NCI-H187 treated with DMSO at 0.1 percent for 48 hours (cell line): ENCODE measurements around the gene NOSTRIN.
A peak's percentile ranks its signal among the peaks of the same experiment; 100 is the strongest.
"Not testable (repeated sequence)": the region's sequence is repeated elsewhere in the genome, so short reads cannot be mapped to it uniquely, and the experiment has no call there.

Experiments
- DNase-seq: peaks from one replicate; lab custom pipeline; 2025; lab: John Stamatoyannopoulos, UW

The NOSTRIN gene

DNA sequence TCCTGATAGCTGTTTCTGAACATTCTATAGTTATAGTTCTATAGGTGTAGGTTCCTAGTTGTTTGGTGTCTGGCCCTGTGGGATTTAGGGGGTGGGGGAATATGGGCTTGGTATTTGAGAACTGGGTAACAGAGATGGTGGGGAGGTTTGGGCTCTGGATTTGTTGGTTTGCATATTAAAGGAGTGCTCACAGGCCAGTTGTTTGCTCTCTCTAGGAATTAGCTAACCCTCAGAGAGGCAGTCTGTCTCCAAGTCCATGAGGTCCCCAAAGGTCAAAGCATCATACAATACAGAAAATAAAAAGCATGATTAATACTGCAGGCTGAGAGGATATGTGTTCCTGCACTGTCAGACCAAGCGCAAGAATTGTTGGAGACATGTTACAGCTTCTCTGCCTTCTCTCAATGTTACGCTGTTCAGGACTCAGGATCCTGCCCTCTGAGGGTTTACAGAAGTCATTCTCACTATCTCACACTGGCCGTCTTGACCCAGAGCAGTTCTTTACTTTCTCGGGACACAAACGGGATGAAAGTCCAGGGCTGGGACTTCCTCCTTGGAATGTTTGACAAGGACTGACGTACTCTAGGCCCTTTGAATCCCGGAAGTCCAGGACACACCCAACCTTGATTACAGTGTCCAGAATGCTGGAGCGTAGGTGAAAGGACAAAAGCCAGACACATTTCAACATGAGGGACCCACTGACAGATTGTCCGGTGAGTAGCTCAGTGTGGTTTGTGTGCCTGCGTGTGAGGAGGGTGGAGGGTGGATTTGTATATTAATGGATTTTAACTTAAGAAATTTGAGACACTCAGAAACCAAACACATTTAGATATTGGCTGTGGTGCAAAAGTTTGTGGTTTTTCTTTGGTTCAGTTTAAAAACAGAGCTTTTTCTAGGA is at the start of gene NOSTRIN:
Gene NOSTRIN (plus strand): TSS at position 677 of the 898 bp plus-strand sequence. CDS start 10 bp downstream, at position 687.
- no peak for DNase-seq

DNA sequence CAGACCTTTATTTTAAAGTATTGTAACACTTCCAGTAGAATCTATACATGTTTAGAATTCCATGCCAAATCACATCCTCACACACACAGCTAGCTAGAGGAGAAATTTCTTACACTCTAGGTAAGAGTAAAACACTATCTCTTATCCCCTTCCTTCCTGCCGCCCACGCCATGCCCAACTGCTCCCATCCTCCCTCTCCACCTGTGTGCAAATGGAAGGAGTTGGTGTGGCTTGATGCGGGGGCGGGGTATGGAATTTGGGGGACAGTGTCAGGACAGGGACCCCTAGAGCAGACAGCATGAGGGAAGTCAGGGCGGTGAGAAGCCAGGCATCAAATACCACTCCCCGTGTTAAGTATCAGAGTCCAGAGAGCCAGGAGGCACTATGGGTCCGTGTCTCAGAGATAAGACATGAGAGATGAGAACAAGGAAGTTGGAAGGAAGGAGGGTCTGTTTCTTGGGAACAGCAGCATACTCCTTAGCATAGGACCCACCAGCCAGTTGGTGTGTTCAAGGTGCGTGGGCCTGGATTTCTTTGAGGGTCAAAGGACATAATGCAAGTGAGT is 48.6 kb upstream of the NOSTRIN start:
- no peak for DNase-seq

- DNase-seq, result no peak
Observed at GRCh38 chr2:168757223-168757622, 45.2 kb upstream of the NOSTRIN start.

DNA sequence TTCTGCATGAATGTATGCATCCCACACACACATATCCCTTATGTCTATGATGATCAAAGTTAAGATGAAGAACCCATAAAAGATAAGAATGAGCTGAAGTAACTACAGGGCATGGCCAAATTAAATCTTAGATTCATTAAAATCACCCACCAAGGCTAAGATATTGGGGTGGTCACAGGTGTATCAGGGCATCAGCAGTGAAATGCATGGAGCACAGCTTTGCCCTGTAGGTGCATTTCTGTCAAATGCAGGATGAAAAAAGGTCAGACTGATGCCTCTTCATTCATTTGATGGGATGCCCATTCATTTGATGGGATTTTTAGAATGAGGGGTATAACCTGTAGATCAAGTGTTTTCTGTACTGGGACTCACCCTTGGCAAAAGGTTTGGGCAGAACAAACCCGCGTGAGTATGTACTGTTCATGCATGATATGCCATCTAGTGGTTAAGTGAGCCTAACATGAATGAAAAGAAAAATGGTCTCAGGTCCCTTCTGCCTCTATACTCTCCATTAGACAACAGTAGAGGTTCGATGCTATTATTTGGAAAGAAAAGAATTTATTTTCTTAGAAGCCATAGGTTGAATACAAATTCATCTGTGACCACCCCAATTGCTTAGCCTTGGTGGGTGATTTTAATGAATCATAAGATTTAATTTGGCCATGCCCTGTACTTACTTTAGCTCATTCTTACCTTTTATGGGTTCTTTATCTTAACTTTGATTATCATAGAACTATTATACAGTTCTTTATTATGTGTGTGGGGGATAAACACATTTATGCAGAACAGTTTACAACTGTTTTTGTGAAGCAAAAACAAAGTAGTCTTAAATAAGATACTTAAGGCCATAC is 43.2 kb upstream of the NOSTRIN start:
- DNase-seq, result peak; percentile 6

DNA sequence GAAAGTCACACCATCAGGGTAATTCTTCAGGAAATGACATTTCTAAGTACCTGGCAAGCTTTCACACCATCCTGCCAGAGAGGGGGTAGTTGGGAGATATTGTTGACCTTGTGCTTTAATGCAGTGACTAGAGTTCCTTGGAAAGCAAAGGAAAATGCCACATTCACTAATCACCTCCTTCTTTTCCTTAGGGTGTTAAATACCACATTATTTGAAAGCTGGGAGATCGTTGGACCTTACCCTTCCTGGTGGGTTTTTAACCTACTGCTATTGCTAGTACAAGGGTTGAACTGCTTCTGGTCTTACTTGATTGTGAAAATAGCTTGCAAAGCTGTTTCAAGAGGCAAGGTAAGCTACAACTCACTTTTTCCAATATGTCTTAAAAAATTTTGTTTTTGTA is 37.0 kb upstream of the NOSTRIN start:
- DNase-seq, result no peak

GRCh38 chr2:168766600-168766999 is 35.8 kb upstream of the NOSTRIN start:
- DNase-seq, result no peak

DNA sequence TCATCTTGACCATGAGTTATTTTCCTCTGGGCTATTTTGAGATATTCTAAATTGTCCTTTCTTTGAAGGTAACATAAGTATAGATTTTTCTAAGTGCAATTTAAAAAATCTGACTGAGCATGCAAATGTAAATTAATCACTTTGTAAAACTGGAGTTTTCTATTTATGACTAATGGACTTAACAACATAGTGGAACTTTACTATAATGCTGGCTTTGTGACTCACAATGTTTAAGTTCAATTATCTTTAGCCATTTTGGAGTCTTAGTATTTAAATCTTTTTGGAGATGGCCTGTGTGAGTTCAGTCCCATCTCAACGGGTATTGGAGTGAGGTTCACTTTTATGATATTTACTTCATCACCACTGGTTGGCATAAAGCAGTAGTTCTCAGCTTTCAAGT is 35.2 kb upstream of the NOSTRIN start:
- no peak for DNase-seq

- not testable (repeated sequence) for DNase-seq
Observed at GRCh38 chr2:168768357-168768756, 34.1 kb upstream of the NOSTRIN start.

DNA sequence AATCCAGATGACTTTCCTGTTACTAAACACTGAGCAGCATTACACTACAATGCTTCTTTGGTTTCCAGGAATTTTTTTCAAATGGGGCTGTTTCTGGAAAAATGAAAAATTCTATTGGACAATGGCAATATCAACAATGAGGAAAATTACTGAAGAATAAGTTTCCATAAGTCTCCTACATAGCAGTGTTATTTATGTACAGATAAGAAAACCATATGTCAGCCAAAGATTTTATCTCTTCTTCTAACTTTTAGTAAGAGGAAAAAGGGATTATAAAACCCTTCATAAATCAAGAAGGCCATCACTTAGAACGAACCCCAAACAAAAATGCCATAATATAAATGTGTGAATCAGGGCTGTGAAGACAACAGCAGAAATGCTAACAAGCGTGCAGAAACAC is 31.6 kb upstream of the NOSTRIN start:
- DNase-seq, result no peak

DNA sequence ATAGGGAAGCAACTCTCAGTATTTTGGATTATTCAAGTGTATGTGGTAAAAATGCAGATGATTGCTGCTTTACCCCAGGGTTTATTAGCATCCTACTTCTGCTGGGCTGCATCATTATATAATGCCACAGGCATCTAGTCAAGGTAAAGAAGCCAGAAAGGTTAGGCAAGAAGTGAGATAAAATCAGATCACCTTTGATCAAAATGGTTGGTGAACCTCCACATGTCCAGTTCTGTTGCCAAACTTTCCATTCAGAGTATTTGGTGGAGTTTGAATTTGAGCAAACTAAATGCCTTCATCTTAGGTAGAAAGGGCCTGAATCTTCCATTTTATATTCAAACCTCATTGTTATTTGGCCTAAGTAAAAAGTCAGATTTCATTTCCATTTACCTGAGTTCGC is 29.7 kb upstream of the NOSTRIN start:
- no peak for DNase-seq

DNA sequence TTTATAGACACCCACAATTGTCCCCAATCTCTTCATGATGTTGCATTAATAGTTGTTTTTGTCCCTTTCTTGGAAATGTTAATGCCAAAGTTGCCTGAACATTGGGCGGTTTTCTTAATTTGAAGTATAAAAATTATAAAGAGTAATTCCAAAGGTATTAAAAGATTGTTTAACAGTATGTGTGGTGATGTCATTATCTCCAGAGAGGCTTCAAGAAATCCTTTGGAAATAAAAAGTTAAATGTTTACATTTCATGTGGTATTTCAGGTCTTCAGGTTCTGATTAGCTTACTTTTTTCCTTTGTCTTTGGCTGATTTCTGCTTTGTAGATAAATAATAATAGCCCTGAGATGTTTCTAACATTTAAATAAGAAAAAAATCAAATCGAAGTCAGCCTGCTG is 29.3 kb upstream of the NOSTRIN start:
- DNase-seq, result no peak

DNA sequence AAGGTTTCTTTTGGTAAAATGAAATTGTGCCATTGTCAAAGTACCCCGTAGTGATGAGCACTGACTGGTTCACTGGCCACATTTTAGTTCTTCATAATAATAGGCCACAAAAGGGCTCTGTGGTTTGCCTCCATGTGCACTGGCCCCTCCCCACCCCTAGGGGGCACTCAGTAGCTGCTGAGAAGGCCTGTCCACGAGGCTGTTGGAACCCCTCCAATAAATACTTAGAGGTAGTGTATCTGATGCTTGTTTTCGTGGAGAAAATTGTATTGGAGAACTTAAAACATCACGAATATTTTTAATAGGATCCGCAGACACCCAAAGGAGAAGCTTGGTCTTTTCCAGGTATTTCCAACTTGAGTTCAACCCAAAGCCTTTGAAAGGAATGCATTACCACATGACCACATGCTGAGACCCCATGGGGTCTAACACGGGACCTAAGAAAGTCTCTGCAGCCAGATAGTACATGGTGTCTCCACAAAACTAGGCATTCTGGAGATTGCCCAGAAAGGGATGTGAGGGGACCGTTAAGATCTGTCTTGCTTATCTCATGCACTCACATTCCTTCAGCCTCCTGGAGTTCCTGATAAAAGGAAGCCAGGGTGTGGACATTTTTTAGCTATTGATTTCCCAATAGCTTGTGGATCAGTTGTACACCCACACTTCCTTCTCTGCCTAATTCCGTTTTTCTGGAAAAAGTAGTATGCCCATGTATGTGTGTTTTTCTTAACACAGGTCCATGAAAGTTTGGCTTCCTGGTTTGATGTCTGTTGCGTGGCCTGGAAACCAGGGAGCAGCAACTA is 28.5 kb upstream of the NOSTRIN start:
- no peak for DNase-seq

GRCh38 chr2:168775837-168776236 is 26.6 kb upstream of the NOSTRIN start:
- no peak for DNase-seq

DNA sequence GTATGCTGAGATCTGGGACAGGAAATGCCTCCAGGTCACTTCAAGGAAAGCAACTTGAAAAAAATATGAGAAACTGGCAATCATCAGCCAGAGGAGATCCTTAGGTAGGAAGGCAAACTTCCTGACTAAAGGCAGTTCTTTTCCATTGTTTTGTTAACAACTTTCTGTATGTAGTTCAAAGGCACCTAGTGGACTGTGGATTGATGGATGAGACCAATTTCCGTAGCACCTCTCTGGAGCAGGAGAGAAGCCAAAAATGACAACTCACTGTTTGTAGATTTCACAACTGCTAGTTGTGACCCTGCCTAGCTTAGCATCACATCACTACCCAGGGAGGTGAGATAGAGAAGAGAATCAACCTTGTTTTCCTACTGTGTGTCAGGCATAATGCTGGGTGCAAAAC is 21.8 kb upstream of the NOSTRIN start:
- no peak for DNase-seq

DNA sequence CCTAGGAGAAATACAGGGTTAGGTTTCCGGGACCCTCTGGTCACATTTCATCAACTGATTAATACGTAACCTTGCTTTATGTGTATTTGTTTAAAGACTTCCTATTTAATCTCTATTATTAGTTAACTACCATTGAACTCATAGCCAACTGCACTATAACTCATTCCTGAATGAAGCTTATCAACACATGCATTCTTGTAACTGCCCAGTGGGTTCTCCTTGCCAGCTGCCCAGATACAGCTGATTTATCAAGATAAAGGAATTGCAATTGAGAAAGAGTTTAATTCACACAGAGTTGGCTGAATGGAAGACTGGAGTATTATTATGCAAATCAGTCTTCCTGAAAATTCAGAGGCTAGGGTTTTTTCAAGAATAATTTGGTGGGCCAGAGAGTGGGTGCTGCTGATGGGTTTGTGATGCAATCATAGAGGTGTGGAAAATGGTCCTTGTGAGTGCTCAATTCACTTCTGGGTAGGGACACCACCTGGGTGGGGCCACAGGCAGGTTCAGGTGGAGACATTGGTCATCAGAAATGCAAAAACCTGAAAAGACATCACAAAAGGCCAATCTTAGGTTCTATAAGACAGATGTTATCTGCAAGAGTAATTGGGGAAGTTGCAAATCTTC is 21.1 kb upstream of the NOSTRIN start:
- DNase-seq, result no peak

DNA sequence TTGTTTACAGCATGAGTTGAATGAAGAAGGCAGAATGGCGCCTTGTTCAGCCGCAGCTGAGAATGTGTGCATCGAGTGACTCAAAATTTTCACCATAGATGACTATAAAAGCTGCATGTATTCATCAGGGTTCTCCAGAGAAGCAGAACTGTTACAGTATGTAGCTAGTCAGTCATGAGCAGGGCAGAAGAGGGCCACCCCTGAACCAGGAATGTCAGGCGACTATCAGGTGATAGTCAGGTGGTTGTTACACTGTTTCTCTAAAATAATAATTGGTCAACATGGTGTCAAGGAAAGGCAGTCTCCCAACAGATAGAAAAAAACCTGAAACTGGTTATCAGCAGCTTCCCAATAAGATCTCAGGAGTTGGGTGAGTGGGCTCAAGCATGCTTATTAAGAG is 20.2 kb upstream of the NOSTRIN start:
- no peak for DNase-seq

GRCh38 chr2:168784993-168785392 is 17.4 kb upstream of the NOSTRIN start:
- DNase-seq, result no peak

DNA sequence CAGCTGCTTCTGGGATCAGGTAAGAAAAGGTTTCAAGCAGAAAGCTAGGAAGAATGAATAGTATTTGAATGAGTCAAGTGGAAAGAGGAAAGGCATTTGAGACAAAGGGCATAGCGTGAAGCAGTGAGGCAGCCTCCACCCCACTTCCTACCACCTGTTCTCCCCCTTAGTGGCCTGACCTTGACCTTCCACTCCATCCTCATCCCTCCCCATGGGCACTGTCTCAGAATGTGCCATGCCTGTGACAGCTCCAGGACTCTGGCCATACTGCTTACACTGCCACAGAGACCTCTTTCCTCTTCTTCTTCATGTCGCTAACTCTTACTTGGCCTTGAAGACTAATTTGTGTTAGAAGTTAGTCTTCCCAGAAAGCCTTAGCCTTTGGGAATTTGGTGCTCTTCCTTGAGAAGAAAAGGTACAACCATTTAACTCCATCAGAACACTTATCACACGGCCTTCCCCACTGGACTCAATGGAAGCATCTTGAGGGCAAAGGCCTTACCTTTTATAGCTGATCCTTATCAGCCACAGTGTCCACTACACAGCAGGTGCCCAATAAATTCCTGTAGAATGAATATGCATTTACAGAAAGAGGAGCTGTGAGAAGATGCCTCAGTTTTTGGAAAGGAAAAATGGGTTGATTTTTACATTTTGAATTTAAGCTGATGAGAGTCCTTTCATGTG is 15.2 kb upstream of the NOSTRIN start:
- DNase-seq, result no peak

DNA sequence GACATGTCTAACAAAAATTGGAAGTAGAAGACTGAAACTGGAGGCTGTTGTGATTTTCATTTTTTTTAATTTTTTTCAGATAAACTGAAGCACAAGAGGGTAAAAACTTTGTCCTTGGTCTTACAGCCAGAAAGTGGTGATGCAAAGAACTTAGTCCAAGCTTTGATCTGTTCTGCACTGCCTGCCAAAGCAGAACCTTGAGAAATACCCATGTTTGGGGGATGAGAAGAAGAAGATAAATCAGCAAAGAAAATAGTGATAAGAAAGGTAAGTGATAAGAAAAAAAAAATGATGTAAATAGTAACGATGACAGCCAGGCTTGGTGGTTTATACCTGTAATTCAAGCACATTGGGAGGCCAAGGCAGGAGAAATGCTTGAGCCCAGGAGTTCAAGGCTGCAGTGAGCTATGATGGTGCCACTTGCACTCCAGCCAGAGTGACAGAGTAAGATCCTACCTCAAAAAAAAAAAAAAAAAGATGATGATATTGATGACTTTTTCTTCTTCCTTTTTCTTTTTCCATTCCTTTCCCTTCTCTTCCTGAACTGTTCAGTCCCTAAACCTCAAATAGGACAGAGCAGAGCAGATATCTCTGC is 14.6 kb upstream of the NOSTRIN start:
- no peak for DNase-seq

DNA sequence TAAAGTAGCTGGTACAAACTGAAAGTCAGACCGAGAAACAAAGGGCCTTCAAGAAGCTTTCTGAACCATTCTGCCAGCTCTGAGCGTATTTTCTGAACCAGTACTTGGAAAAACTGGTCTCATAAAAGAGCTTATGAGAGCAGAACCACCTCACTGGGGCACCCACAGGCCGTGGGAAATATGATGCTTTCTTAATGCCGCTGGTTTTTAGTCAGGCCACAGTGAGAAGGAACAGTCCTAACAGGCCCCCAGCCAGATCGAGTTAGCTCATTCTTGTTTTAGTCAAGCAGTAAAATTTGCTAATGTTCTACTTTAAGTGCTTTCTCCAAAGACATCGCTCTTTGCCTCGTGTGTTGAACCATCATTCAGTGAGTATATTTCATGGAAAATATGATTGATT is 12.7 kb upstream of the NOSTRIN start:
- no peak for DNase-seq
